ENCODE results near the gene ATXN7L1.

DNA sequence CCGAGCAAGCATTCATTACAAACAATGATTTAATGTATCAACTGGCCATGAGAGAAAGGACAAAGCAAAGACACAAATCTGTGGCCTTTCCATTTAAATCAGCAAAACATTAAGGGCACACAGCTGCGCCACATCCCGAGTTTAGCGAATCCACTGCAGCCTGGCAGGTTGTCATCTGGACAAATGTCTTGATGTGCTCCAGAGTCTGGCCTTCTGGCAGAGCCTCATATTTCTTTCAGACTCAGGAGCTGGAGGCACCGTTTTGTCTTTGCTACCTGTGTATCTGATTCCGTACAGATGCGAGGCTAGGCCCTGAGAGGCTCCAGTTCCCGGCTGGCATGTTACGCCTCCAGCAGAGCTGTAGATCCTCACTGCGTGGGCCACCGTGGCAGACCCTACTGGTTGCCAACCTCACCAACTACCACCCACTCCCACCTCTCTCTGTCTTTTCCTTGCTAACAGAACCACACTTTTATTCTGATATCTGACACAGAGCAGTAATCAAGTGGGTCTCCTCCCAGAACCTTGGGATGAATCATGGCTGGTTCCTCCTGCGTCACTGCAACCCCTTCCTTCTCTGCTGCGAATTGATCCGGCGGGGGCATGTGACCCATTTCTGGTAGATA is 254.2 kb downstream of the ATXN7L1 start:
- TF ChIP-seq CTCF (conservative IDR thresholded peaks at IDR 0.05; ENCODE audit: low read length) = no peak
- no peak for TF ChIP-seq EZH2phosphoT487 (IDR thresholded peaks at IDR 0.05; ENCODE audit: borderline replicate concordance, low read depth, low read length)

Measured in OCI-LY7 (cell line).